Stimulated activated CD4-positive, alpha-beta T cell treated with anti-CD3 and anti-CD28 coated beads, Interleukin-2, amount 100 ng/mL, for 24 hours (primary cell): ENCODE data around the gene THAP7.
"Not testable (repeated sequence)": the region's sequence is repeated elsewhere in the genome, so short reads cannot be mapped to it uniquely, and the experiment has no call there.

Experiments
- DNase-seq, 2 donors: peaks; one replicate each; pipeline ENCODE4 v3.0.0-alpha.2; 2020

THAP7 gene

GRCh38 chr22:21012446-21013407 is 10.8 kb upstream of the THAP7 start:
- DNase-seq, result no peak

DNA sequence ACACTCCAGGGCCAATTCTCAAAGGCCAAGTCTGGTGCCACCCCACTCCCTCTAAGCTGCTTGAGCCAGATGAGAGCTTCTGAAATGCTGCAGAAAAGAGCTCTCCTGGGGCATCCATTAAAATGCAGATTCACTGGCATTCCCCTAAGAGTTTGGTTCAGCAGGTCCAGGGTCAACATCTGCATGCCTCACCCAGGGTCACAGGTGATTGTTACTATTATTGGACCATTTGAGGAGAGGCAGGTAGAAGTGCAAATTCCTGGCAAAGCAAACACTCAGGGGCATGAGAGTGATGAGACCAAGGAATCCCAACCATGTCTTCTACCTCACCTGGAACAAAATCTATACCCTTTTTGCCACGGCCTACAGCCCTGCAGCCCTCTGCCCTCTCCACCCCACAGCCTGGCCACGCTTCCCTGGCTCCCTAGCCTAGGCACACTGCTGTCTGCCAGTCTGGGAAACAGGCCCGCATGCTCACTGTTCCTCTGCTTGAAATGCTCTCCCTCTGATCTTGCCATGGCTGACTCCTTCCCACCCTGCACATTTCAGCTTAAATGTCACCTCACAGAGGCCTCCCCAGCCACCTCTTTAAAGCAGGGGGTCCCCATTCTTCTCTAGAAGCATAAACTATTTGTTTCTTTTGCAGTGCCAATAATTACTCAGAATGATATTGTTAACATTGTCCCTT is 8.7 kb upstream of the THAP7 start:
- DNase-seq, result no peak

GRCh38 chr22:21009638-21010425 is 7.9 kb upstream of the THAP7 start:
- DNase-seq, result no peak

- DNase-seq, result not testable (repeated sequence)
Observed at GRCh38 chr22:21009208-21009607, 7.3 kb upstream of the THAP7 start.

DNA sequence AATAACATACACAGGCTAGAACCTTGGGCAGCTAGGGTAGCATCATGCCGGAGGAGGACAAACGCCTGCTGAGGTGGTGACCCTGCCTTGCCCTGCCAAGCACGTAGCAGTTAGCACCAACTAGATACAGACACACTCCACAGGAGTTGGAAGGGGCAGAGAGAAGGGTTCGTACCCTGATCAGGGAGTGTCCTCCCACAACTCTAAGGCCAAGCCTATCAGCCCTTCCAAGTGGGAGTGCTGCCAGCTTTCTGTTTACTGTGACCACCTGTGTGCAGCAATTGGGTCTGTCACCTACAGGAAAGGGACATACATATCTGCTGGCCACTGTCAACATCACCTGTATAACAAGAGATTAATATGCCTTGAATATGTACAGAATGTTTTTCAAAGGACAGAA is 1.9 kb upstream of the THAP7 start:
- DNase-seq, result no peak

DNA sequence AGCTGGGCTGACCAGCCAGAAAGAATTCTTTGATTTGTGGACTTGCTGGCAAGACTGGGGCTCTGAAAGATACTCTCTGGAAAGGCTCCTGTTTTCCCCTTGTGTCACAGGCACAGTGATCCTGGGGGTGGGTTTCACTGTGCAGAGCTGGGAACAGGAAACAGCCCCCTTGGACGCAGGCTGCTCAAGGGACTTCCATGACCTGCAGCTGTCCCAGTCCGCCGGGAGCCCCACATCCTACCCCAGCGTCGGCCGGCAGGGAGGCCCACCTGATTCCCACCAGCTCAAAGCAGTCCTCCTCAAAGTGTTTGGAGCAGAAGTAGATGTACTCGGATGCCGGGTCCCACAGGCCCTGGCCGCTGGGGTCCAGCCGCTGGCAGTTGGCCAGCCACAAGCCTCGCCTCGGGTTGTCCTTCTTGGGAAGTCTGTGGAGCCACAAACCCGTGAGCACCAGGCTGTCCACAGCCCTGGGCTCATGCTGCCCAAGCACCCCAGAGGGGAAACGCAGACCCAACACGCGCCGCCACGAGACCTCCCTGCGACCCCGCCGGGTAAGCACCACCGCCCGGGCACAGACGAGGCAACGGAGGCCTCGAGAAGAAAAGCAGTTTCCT is 824 bp downstream of the THAP7 start:
- DNase-seq, result no peak

DNA sequence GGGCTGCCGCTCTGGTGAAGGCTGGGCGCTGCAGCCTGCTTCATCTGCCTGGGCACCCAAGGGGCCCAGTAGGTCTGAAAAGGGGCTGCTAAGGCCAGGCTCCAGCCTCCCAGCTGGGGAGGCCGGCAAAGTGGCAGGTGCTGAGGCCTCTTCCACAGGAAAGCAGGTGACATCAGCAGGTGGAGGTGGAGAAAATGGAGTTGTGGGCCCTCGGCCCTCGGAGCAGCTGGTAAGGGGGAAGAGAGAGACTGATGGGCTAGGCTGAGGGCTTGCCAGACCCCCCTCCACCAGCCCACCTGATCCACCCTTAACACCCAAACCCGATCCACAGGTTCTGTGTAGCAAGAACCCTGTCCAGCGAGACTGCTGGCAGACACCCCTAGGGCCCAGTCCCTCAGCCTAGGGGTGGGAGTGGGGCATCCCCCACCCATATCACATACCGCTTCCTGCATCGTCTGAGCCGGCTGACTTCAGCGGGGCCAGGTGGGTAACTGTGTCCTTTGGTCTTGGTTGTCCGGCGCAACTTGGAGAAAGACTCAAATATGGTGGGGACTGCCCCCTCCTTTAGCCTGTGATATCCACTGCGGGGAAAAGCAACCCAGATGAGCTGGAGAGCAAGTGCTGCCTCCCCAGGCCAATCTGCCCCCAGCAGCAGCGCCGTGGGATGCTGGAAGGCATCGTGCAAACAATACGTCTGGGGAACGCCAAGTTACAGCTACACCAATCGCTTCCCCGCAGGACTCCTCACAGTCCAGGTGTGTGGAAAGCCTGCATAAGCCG is 1.5 kb downstream of the THAP7 start:
- no peak for DNase-seq

GRCh38 chr22:20999350-21000206 is 2.3 kb downstream of the THAP7 start:
- no peak for DNase-seq

DNA sequence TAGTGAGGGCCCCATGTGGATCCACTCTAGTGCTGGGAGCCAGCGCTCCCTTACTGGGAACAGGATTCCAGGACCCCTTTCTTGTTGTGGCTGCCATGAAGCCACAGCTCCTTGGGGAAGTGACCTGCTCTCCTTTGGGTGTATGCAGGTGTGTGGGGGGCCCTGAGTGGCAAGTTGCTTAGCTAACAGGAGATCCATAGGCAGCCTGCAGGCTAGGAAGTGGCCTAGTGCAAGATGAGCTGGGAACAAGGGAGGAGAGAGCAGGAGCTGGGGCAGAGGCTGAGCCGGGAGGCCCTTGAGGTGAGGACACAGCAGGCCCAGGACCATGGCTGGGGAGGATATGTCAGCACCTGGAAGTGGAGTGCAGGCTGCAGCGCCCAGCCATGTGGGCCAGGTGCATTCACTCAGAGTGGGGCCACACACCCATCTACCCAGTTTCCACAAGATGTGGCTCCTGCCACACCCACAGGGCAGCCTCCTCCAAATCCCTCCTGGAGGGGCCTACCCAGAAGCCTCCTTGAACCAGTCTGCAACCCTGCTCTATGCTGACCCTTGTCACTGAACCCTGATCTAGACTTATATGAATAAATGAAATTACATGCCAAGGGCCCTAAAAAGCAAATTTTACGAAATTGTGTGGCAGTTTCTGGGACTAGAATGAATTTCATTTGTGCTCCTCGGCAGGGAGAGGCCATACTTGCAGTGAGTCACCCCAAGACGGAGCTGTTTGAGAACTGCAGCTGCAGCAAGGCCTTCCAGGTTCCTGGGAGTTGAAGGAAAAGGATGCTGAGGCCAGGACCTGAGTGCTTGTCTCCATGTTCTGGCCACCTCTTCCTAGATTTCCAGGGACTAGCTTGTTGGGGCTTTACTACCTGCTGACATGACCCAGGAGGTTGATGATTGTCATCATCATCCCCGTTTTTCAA is 3.2 kb downstream of the THAP7 start:
- DNase-seq, result no peak

DNA sequence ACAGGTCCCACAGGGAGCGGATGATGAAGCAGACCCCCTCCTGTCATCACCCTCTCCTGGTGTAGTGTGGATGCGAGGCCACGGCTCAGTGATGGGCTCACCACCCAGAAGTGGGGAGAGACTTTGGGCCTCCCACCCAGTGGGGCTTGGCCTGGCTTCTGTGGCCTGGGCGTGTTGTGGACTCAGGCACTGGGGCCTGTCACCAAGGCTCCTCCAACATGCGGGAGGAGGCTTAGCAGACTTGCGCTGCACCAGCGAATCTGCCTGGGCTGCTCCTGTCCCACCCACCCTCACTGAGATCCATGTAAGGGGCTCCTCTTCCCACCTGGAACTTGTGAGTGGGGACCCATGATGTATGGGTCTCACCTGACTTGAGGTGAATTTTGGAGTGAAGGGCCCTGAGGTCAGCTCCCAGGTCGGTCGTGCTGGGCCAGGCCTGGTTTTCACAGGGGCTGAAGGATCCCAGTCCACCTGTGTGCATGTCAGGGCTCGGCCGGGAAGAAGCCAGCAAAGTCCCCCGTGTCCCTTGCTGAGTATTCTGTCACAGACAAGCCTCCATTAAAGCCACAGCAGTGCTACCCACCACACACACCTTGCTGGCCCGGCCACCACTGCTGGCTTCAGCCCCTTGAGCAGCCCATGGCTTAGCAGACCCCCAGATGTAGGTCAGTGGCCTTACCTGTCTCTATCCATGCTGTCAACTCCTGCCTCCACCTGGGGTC is 4.2 kb downstream of the THAP7 start:
- no peak for DNase-seq

GRCh38 chr22:20996598-20997535 is 5.1 kb downstream of the THAP7 start:
- no peak for DNase-seq

DNA sequence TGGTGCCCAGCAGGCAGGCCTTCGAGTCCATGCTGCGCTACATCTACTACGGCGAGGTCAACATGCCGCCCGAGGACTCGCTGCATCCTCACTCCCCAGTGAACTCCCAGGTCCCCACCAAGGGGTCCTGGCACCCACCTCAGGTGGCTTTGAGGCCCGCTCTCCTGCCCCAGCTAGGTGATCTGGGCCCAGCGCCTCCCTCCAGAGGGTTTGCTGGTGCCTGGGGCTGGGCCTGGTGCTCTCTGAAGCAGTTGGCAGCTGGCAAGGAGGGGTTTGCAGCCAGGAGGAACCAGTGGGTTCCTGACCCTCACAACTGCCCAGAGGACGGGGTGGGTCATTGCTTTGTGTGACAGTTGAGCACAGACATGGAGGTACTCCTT is 5.9 kb downstream of the THAP7 start:
- DNase-seq, result no peak

DNA sequence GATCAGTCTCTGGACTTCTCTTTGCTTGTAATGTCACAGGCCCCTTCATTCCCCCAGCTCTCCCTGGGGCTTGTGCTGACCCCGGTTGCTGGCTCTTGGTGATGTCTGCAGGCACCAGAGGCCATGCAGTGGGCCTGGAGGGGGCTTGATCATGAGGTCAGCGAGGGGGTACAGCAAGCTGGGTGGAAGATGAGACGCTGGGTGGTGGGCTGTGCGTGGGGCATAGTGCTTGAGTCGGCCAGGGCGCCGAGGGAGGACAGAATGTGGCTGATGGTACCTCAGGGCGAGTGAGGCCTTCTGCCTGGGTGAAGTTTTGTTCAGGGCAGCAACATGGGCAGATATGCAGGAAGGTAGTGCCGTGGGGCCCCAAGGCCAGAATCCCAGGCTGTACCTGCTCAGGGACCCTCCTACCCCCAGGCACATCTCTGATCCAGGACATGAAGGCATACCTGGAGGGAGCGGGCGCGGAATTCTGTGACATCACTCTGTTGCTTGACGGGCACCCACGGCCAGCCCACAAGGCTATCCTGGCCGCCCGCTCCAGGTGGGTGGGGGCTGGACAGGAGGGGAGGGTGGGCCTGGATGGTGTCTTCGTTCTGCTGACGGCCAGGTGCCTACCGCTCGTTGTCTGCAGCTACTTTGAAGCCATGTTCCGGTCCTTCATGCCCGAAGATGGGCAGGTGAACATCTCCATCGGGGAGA is 6.4 kb downstream of the THAP7 start:
- DNase-seq, result no peak

DNA sequence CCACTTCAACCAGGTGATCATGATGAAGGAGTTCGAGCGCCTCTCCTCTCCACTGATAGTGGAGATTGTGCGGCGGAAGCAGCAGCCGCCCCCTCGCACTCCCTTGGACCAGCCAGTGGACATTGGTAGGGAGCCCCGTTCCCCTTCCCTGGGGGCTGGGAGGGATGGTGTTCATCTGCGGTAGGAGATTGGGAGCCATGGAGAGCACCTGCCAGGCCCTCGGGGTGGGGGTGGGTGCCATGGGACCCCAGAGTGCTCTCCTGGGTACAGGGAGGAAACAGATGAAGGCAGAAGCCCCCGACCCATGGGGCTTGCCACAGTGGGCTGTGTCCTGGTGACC is 7.0 kb downstream of the THAP7 start:
- no peak for DNase-seq

- no peak for DNase-seq
Observed at GRCh38 chr22:20994128-20994901, 7.6 kb downstream of the THAP7 start.

- DNase-seq, result no peak
Observed at GRCh38 chr22:20993304-20994127, 8.4 kb downstream of the THAP7 start.
